Endothelial cell of umbilical vein (primary cell): ENCODE results near the gene KANSL1. TPM values are rescaled to one million over a fixed set of nuclear protein-coding genes. Genes with fewer than 3 reads are reported as not detected.

Experiments used
- BruUV-seq: library from RNA; stranded (reverse); fragments of 400-500 nt; replicated peaks from 2 replicates; lab custom pipeline; 2021; lab: Mats Ljungman, UMichigan
- CTCF ChIA-PET: fragments of 300-600, 350-600 bp; sonication (Branson Sonifier 250); formaldehyde crosslinking; loops from one replicate; lab custom pipeline; 2021; ENCODE audit warnings: antibody characterized with exemption, inconsistent platforms; lab: Charles Lee
- POLR2A ChIA-PET: fragments of 300-600, 350-600 bp; sonication (Branson Sonifier 250); formaldehyde crosslinking; loops from one replicate; lab custom pipeline; 2021; ENCODE audit warnings: antibody characterized with exemption, inconsistent platforms; lab: Charles Lee
- DNase-seq: peaks from one replicate; pipeline ENCODE4 v3.0.0-alpha.2; 2011; ENCODE audit warnings: low read depth, low spot score
- FAIRE-seq: peaks from 2 replicates; lab custom pipeline; 2011; peaks lifted over from hg19 to GRCh38; lab: Jason Lieb, UNC
- H2AFZ ChIP-seq: 2 replicates; pipeline ENCODE4 v1.6.0; 2012; ENCODE audit warnings: low read depth, low read length, control low read depth, inconsistent platforms
- H3K27ac ChIP-seq: 2 replicates; pipeline ENCODE4 v1.5.1; 2011; ENCODE audit warnings: low read depth, mild to moderate bottlenecking, control low read depth, low read length, moderate library complexity; ENCODE audit not compliant: insufficient read depth
- H3K27me3 ChIP-seq, 2 experiments: 2 replicates each; pipeline versions ENCODE4 v1.6.0 to v1.6.1; 2011; ENCODE audit warnings: low read length in 2 of 2, mixed read lengths in 1 of 2; ENCODE audit not compliant: control insufficient read depth in 2 of 2, insufficient read depth in 2 of 2
- H3K36me3 ChIP-seq, 2 experiments: 2 replicates in 1 of 2; 3 replicates in 1 of 2; pipeline ENCODE4 v1.5.1; 2011; ENCODE audit warnings: low read length in 2 of 2, mild to moderate bottlenecking in 1 of 2, moderate library complexity in 1 of 2; ENCODE audit not compliant: control insufficient read depth in 2 of 2, insufficient read depth in 2 of 2; ENCODE audit errors: extremely low read depth in 1 of 2
- H3K4me1 ChIP-seq: 3 replicates; pipeline ENCODE4 v1.5.1; 2011; ENCODE audit warnings: mild to moderate bottlenecking, low read length; ENCODE audit not compliant: control insufficient read depth, insufficient read depth; ENCODE audit errors: extremely low read depth
- H3K4me2 ChIP-seq: 2 replicates; pipeline ENCODE4 v1.6.1; 2011; ENCODE audit warnings: low read length, control low read depth, mixed read lengths; ENCODE audit not compliant: insufficient read depth
- H3K4me3 ChIP-seq, 3 experiments: fragments of 200-600 bp in 1 of 3; sonication (generic), shearing (Covaris generic) in 1 of 3; replicated peaks in 1 of 3; 2 replicates each; pipeline ENCODE4 v1.5.1; 2011 to 2016; ENCODE audit warnings: control low read depth in 3 of 3, low read length in 3 of 3, mild to moderate bottlenecking in 2 of 3, inconsistent platforms in 1 of 3, low read depth in 1 of 3, moderate library complexity in 1 of 3; ENCODE audit not compliant: insufficient read depth in 1 of 3
- H3K79me2 ChIP-seq: 2 replicates; pipeline ENCODE4 v1.6.0; 2012; ENCODE audit warnings: low read length, inconsistent platforms; ENCODE audit not compliant: control insufficient read depth, insufficient read depth
- H3K9ac ChIP-seq: replicated peaks from 2 replicates; pipeline ENCODE3; 2011; ENCODE audit warnings: low read length, control low read depth; ENCODE audit not compliant: insufficient read depth; ENCODE audit errors: extremely low read depth
- H3K9me1 ChIP-seq: replicated peaks from 3 replicates; pipeline ENCODE4 v1.6.0; 2011; ENCODE audit warnings: mild to moderate bottlenecking, low read length; ENCODE audit not compliant: control insufficient read depth, insufficient read depth; ENCODE audit errors: extremely low read depth
- H3K9me3 ChIP-seq: replicated peaks from 2 replicates; pipeline ENCODE4 v1.5.1; 2012; ENCODE audit warnings: low read length, inconsistent platforms; ENCODE audit not compliant: control insufficient read depth, insufficient read depth
- H4K20me1 ChIP-seq: replicated peaks from 2 replicates; pipeline ENCODE3; 2011; ENCODE audit warnings: mild to moderate bottlenecking, low read length; ENCODE audit not compliant: control insufficient read depth, insufficient read depth; ENCODE audit errors: extremely low read depth
- EZH2 ChIP-seq: IDR thresholded peaks from 2 replicates; pipeline ENCODE4 v1.6.1; 2012; ENCODE audit warnings: borderline replicate concordance, low read depth, mild to moderate bottlenecking, moderate library complexity, low read length, inconsistent platforms; ENCODE audit not compliant: severe bottlenecking
- FOS ChIP-seq: IDR thresholded peaks from 2 replicates; pipeline ENCODE4 v1.6.1; 2011; ENCODE audit warnings: mild to moderate bottlenecking, low read length, moderate library complexity, borderline replicate concordance; ENCODE audit not compliant: insufficient read depth
- GATA2 ChIP-seq: IDR thresholded peaks from 2 replicates; pipeline ENCODE4 v1.7.0; 2011; ENCODE audit warnings: low read depth, mild to moderate bottlenecking, moderate library complexity, mixed read lengths, low read length; ENCODE audit not compliant: insufficient read length, insufficient read depth
- JUN ChIP-seq: IDR thresholded peaks from 2 replicates; pipeline ENCODE4 v1.6.1; 2011; ENCODE audit warnings: borderline replicate concordance, low read depth; ENCODE audit not compliant: insufficient read length, insufficient read depth
- MYC ChIP-seq: IDR thresholded peaks from one replicate; pipeline ENCODE4 v1.6.1; 2011; ENCODE audit warnings: mild to moderate bottlenecking, low read depth, low read length
- POLR2A ChIP-seq: IDR thresholded peaks from 2 replicates; pipeline ENCODE4 v1.6.1; 2012; ENCODE audit warnings: low read depth, mild to moderate bottlenecking, control low read depth, low read length
- POLR2AphosphoS5 ChIP-seq: IDR thresholded peaks from 2 replicates; pipeline ENCODE4 v1.6.1; 2012; ENCODE audit warnings: low read depth, mild to moderate bottlenecking, control low read depth, low read length, moderate library complexity; ENCODE audit not compliant: insufficient read depth
- dilution Hi-C: fragments of 300-500 bp; cut with MboI; formaldehyde crosslinking; loops from one replicate; pipeline ENCODE4 v1.15.0; 2019; ENCODE audit warnings: low sequenced_read_pairs; ENCODE audit not compliant: extremely low pct_ligation_motif_present
- intact Hi-C: fragments of 100-400 bp; cut with micrococcal nuclease; formaldehyde crosslinking; loops from one replicate; pipeline ENCODE4 v1.10.0; 2022
- polyA plus RNA-seq, 4 experiments: library from polyadenylated mRNA; depleted of rRNA in 3 of 4; stranded (reverse) in 3 of 4; unstranded in 1 of 4; fragments of >200 nt; gene quantifications; 2 replicates each; pipeline versions ENCODE4 v1.2.1 to v1.2.3, GENCODE V29; 2011 to 2012; ENCODE audit warnings: missing spikeins in 1 of 4
- total RNA-seq: library from RNA; stranded (reverse); gene quantifications from 2 replicates; pipeline ENCODE4 v1.2.3, GENCODE V29; 2021
- TF ChIP-seq, protein P1 (sequence below), 2 donors: IDR thresholded peaks; 1 replicate in 1 of 2; 2 replicates in 1 of 2; pipeline ENCODE4 v1.5.1; 2011; ENCODE audit warnings: low read length in 2 of 2, mild to moderate bottlenecking in 2 of 2, moderate library complexity in 2 of 2, control low read depth in 1 of 2, inconsistent platforms in 1 of 2, low read depth in 1 of 2; ENCODE audit not compliant: insufficient read depth in 1 of 2; ENCODE audit errors: extremely low read depth in 1 of 2
- TF ChIP-seq, protein P2 (sequence below): IDR thresholded peaks from 2 replicates; pipeline ENCODE4 v1.6.1; 2011; ENCODE audit not compliant: insufficient read depth, insufficient read length

Gene KANSL1
- total and polyA plus RNA-seq, 2 donors (not counting 3 experiments of a cell fraction or from before 2014, with no cell fraction given) = 29.1 to 74.0 TPM

DNA sequence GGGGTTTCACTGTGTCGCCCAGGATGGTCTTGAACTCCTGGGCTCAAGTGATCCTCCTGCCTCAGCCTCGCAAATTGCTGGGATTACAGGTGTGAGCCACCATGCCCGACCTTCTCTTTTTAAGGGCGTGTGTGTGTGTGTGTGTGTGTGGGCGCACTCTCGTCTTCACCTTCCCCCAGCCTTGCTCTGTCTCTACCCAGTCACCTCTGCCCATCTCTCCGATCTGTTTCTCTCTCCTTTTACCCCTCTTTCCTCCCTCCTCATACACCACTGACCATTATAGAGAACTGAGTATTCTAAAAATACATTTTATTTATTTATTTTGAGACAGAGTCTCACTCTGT, 190.3 kb downstream of the KANSL1 start:
- Histone ChIP-seq H3K9me1 (no peaks in the 10 kb centered on the region), H4K20me1 (no peaks in the 10 kb centered on the region), H3K9ac (no peak overlapping the region), H3K4me3 (no peak overlapping the region), H3K36me3 (no peaks in the 10 kb centered on the region), H3K4me1 (no peaks in the 10 kb centered on the region), H3K27ac (no peak overlapping the region), H3K4me2 (no peak overlapping the region), H2AFZ (no peak overlapping the region), H3K27me3 (no peaks in the 10 kb centered on the region), H3K79me2 (no peaks in the 10 kb centered on the region), H3K9me3 (no peaks in the 10 kb centered on the region)
- dilution Hi-C loops = no loop called here
- FAIRE-seq = no peak
- TF ChIP-seq JUN (no peak), POLR2A (no peak), MYC (no peak), EZH2 (no peak), POLR2AphosphoS5 (no peak), GATA2 (no peak), FOS (no peak)
- TF ChIP-seq, protein P1, sequence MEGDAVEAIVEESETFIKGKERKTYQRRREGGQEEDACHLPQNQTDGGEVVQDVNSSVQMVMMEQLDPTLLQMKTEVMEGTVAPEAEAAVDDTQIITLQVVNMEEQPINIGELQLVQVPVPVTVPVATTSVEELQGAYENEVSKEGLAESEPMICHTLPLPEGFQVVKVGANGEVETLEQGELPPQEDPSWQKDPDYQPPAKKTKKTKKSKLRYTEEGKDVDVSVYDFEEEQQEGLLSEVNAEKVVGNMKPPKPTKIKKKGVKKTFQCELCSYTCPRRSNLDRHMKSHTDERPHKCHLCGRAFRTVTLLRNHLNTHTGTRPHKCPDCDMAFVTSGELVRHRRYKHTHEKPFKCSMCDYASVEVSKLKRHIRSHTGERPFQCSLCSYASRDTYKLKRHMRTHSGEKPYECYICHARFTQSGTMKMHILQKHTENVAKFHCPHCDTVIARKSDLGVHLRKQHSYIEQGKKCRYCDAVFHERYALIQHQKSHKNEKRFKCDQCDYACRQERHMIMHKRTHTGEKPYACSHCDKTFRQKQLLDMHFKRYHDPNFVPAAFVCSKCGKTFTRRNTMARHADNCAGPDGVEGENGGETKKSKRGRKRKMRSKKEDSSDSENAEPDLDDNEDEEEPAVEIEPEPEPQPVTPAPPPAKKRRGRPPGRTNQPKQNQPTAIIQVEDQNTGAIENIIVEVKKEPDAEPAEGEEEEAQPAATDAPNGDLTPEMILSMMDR (IDR thresholded peaks at IDR 0.05; ENCODE audit: extremely low read depth in 1 of 2, insufficient read depth in 1 of 2, low read depth in 1 of 2, low read length in 2 of 2) = no peak
- TF ChIP-seq, protein P2, sequence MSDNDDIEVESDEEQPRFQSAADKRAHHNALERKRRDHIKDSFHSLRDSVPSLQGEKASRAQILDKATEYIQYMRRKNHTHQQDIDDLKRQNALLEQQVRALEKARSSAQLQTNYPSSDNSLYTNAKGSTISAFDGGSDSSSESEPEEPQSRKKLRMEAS = no peak
- ChIA-PET CTCF (interaction anchor here (2.6 to 5.2 kb wide), 3 partner anchors 42 to 284 kb away, joined by 11 to 50 read pairs (median 43); no protein-coding TSS in a partner anchor), POLR2A (no interaction called here)
- no peak for DNase-seq
- intact Hi-C loops = loop anchor here (1.0 to 5.0 kb wide), 3 partner anchors 41 to 210 kb away; partner anchors contain the start of gene KANSL1
- no TSS peak for BruUV-seq
